ENCODE measurements around the gene PNMT. TPM values are rescaled to one million over a fixed set of nuclear protein-coding genes. Genes with fewer than 3 reads are reported as not detected.

The PNMT gene
- total and polyA plus RNA-seq, 2 of the 4 experiments (the other 2 are of a cell fraction) = not detected

GRCh38 chr17:39676198-39676819, 8.1 kb downstream of the PNMT start:
- no peak overlapping the region for H4K91ac ChIP-seq (ENCODE audit: insufficient read depth, low read depth, low read length)
- no peak overlapping the region for H3K4ac ChIP-seq (ENCODE audit: low read depth, low read length)
- no peak overlapping the region for H3K4me3 ChIP-seq (ENCODE audit: insufficient read depth, low read depth, low read length)
- no peaks in the 10 kb centered on the region for H3K9me3 ChIP-seq (ENCODE audit: control insufficient read depth, insufficient read depth, low read length)
- H3K9ac ChIP-seq (ENCODE audit: low read depth, low read length) = no peak overlapping the region
- WGBS, 2 experiments (ENCODE audit: extremely low coverage in 2 of 2, insufficient read length in 1 of 2) = 100% methylated on average over 1 of the region's 7 CpGs; no CpG with 5 or more reads in 1 of the 2 experiments
- no peak overlapping the region for H2AFZ ChIP-seq (replicated peaks; ENCODE audit: low read length, poor library complexity)
- H3K56ac ChIP-seq (ENCODE audit: extremely low read depth, insufficient read depth, low read length) = no peak overlapping the region
- peaks cover 5% of the 10 kb centered on the region; the same call in 1 of the 2 replicates for H3K36me3 ChIP-seq (ENCODE audit: control insufficient read depth, insufficient read depth, low read length)
- CTCF ChIA-PET = no interaction called here
- H2BK20ac ChIP-seq (ENCODE audit: low read depth, low read length) = no peak overlapping the region
- H4K8ac ChIP-seq (ENCODE audit: low read depth in 2 of 2, low read length in 2 of 2) = no peak overlapping the region
- no peak overlapping the region for H3K23ac ChIP-seq (ENCODE audit: low read depth, low read length)
- no peak overlapping the region for H2AK5ac ChIP-seq (ENCODE audit: low read depth, low read length)
- no peak overlapping the region for H3K4me2 ChIP-seq (ENCODE audit: low read depth, low read length)
- no TSS peak for BruUV-seq (replicated peaks)
- H2BK120ac ChIP-seq (ENCODE audit: low read depth, low read length) = no peak overlapping the region
- peaks cover 9% of the 10 kb centered on the region; the same call in 1 of the 2 replicates for H3K27me3 ChIP-seq (ENCODE audit: control insufficient read depth, insufficient read depth, low read length)
- dilution Hi-C loops (cut with HindIII; ENCODE audit: low sequenced_read_pairs, unreplicated experiment) = no loop called here
- no peak overlapping the region for H3K18ac ChIP-seq (ENCODE audit: low read depth, low read length)
- no peak overlapping the region for H3K14ac ChIP-seq (replicated peaks; ENCODE audit: low read depth, low read length)
- ATAC-seq (ENCODE audit: low read depth) (no peak), DNase-seq (no peak)
- in situ Hi-C loops (cut with MboI; ENCODE audit: low sequenced_read_pairs) = no loop called here
- no peak overlapping the region for H2AK9ac ChIP-seq (replicated peaks; ENCODE audit: low read depth, low read length, poor library complexity)
- H3K79me1 ChIP-seq (ENCODE audit: low read depth in 1 of 2, low read length in 2 of 2) = no peaks in the 10 kb centered on the region
- no peaks in the 10 kb centered on the region for H4K20me1 ChIP-seq (ENCODE audit: insufficient read depth, low read length)
- TF ChIP-seq RAD21 (IDR thresholded peaks at IDR 0.05; ENCODE audit: low read length) (no peak), FOS (IDR thresholded peaks at IDR 0.05; ENCODE audit: low read depth, low read length) (no peak), MAFK (IDR thresholded peaks at IDR 0.05; ENCODE audit: low read depth, low read length) (no peak), POLR2A (IDR thresholded peaks at IDR 0.05; ENCODE audit: low read depth, low read length) (no peak), SMC3 (IDR thresholded peaks at IDR 0.05; ENCODE audit: low read depth, low read length) (no peak), CEBPB (IDR thresholded peaks at IDR 0.05; ENCODE audit: low read depth, low read length) (no peak), MAZ (IDR thresholded peaks at IDR 0.05; ENCODE audit: borderline replicate concordance, low read depth, low read length) (no peak), RFX5 (IDR thresholded peaks at IDR 0.05; ENCODE audit: low read depth, low read length) (no peak), RCOR1 (IDR thresholded peaks at IDR 0.05; ENCODE audit: insufficient replicate concordance, low read length) (no peak)
- TF ChIP-seq, protein P1, sequence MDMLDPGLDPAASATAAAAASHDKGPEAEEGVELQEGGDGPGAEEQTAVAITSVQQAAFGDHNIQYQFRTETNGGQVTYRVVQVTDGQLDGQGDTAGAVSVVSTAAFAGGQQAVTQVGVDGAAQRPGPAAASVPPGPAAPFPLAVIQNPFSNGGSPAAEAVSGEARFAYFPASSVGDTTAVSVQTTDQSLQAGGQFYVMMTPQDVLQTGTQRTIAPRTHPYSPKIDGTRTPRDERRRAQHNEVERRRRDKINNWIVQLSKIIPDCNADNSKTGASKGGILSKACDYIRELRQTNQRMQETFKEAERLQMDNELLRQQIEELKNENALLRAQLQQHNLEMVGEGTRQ (IDR thresholded peaks at IDR 0.05; ENCODE audit: low read depth, low read length) = no peak
- H4K5ac ChIP-seq (ENCODE audit: low read depth, low read length) = no peak overlapping the region
- intact Hi-C loops (cut with micrococcal nuclease) = no loop called here
- H2BK5ac ChIP-seq (ENCODE audit: low read depth, low read length, poor library complexity, severe bottlenecking) = no peak overlapping the region
- POLR2A ChIA-PET (ENCODE audit: unreplicated experiment) = no interaction called here
- H2BK15ac ChIP-seq (ENCODE audit: low read depth, low read length) = no peak overlapping the region
- H3K27ac ChIP-seq (ENCODE audit: insufficient read depth, low read length) = no peak overlapping the region
- peaks cover 7% of the 10 kb centered on the region; the same call in 1 of the 2 replicates for H3K9me1 ChIP-seq (ENCODE audit: insufficient read depth, low read length)
- H3K4me1 ChIP-seq (ENCODE audit: control insufficient read depth, insufficient read depth, low read length) = peaks cover 7% of the 10 kb centered on the region

All from IMR-90 (cell line).